Endothelial cell of umbilical vein (primary cell): ENCODE data around the gene CIDEA. TPM values are rescaled to one million over a fixed set of nuclear protein-coding genes. Genes with fewer than 3 reads are reported as not detected.

Source experiments
- BruUV-seq: library from RNA; stranded (reverse); fragments of 400-500 nt; replicated peaks from 2 replicates; lab custom pipeline; 2021; lab: Mats Ljungman, UMichigan
- CTCF ChIA-PET: fragments of 300-600, 350-600 bp; sonication (Branson Sonifier 250); formaldehyde crosslinking; loops from one replicate; lab custom pipeline; 2021; ENCODE audit warnings: antibody characterized with exemption, inconsistent platforms; lab: Charles Lee
- POLR2A ChIA-PET: fragments of 300-600, 350-600 bp; sonication (Branson Sonifier 250); formaldehyde crosslinking; loops from one replicate; lab custom pipeline; 2021; ENCODE audit warnings: antibody characterized with exemption, inconsistent platforms; lab: Charles Lee
- DNase-seq: peaks from one replicate; pipeline ENCODE4 v3.0.0-alpha.2; 2011; ENCODE audit warnings: low read depth, low spot score
- FAIRE-seq: peaks from 2 replicates; lab custom pipeline; 2011; peaks lifted over from hg19 to GRCh38; lab: Jason Lieb, UNC
- H2AFZ ChIP-seq: 2 replicates; pipeline ENCODE4 v1.6.0; 2012; ENCODE audit warnings: low read depth, low read length, control low read depth, inconsistent platforms
- H3K27ac ChIP-seq: 2 replicates; pipeline ENCODE4 v1.5.1; 2011; ENCODE audit warnings: low read depth, mild to moderate bottlenecking, control low read depth, low read length, moderate library complexity; ENCODE audit not compliant: insufficient read depth
- H3K27me3 ChIP-seq, 2 experiments: 2 replicates each; pipeline versions ENCODE4 v1.6.0 to v1.6.1; 2011; ENCODE audit warnings: low read length in 2 of 2, mixed read lengths in 1 of 2; ENCODE audit not compliant: control insufficient read depth in 2 of 2, insufficient read depth in 2 of 2
- H3K36me3 ChIP-seq, 2 experiments: 2 replicates in 1 of 2; 3 replicates in 1 of 2; pipeline ENCODE4 v1.5.1; 2011; ENCODE audit warnings: low read length in 2 of 2, mild to moderate bottlenecking in 1 of 2, moderate library complexity in 1 of 2; ENCODE audit not compliant: control insufficient read depth in 2 of 2, insufficient read depth in 2 of 2; ENCODE audit errors: extremely low read depth in 1 of 2
- H3K4me1 ChIP-seq: 3 replicates; pipeline ENCODE4 v1.5.1; 2011; ENCODE audit warnings: mild to moderate bottlenecking, low read length; ENCODE audit not compliant: control insufficient read depth, insufficient read depth; ENCODE audit errors: extremely low read depth
- H3K4me2 ChIP-seq: 2 replicates; pipeline ENCODE4 v1.6.1; 2011; ENCODE audit warnings: low read length, control low read depth, mixed read lengths; ENCODE audit not compliant: insufficient read depth
- H3K4me3 ChIP-seq, 3 experiments: fragments of 200-600 bp in 1 of 3; sonication (generic), shearing (Covaris generic) in 1 of 3; replicated peaks in 1 of 3; 2 replicates each; pipeline ENCODE4 v1.5.1; 2011 to 2016; ENCODE audit warnings: control low read depth in 3 of 3, low read length in 3 of 3, mild to moderate bottlenecking in 2 of 3, inconsistent platforms in 1 of 3, low read depth in 1 of 3, moderate library complexity in 1 of 3; ENCODE audit not compliant: insufficient read depth in 1 of 3
- H3K79me2 ChIP-seq: 2 replicates; pipeline ENCODE4 v1.6.0; 2012; ENCODE audit warnings: low read length, inconsistent platforms; ENCODE audit not compliant: control insufficient read depth, insufficient read depth
- H3K9ac ChIP-seq: replicated peaks from 2 replicates; pipeline ENCODE3; 2011; ENCODE audit warnings: low read length, control low read depth; ENCODE audit not compliant: insufficient read depth; ENCODE audit errors: extremely low read depth
- H3K9me1 ChIP-seq: replicated peaks from 3 replicates; pipeline ENCODE4 v1.6.0; 2011; ENCODE audit warnings: mild to moderate bottlenecking, low read length; ENCODE audit not compliant: control insufficient read depth, insufficient read depth; ENCODE audit errors: extremely low read depth
- H3K9me3 ChIP-seq: replicated peaks from 2 replicates; pipeline ENCODE4 v1.5.1; 2012; ENCODE audit warnings: low read length, inconsistent platforms; ENCODE audit not compliant: control insufficient read depth, insufficient read depth
- H4K20me1 ChIP-seq: replicated peaks from 2 replicates; pipeline ENCODE3; 2011; ENCODE audit warnings: mild to moderate bottlenecking, low read length; ENCODE audit not compliant: control insufficient read depth, insufficient read depth; ENCODE audit errors: extremely low read depth
- GATA2 ChIP-seq: IDR thresholded peaks from 2 replicates; pipeline ENCODE4 v1.7.0; 2011; ENCODE audit warnings: low read depth, mild to moderate bottlenecking, moderate library complexity, mixed read lengths, low read length; ENCODE audit not compliant: insufficient read length, insufficient read depth
- MYC ChIP-seq: IDR thresholded peaks from one replicate; pipeline ENCODE4 v1.6.1; 2011; ENCODE audit warnings: mild to moderate bottlenecking, low read depth, low read length
- POLR2A ChIP-seq: IDR thresholded peaks from 2 replicates; pipeline ENCODE4 v1.6.1; 2012; ENCODE audit warnings: low read depth, mild to moderate bottlenecking, control low read depth, low read length
- POLR2AphosphoS5 ChIP-seq: IDR thresholded peaks from 2 replicates; pipeline ENCODE4 v1.6.1; 2012; ENCODE audit warnings: low read depth, mild to moderate bottlenecking, control low read depth, low read length, moderate library complexity; ENCODE audit not compliant: insufficient read depth
- dilution Hi-C: fragments of 300-500 bp; cut with MboI; formaldehyde crosslinking; loops from one replicate; pipeline ENCODE4 v1.15.0; 2019; ENCODE audit warnings: low sequenced_read_pairs; ENCODE audit not compliant: extremely low pct_ligation_motif_present
- intact Hi-C: fragments of 100-400 bp; cut with micrococcal nuclease; formaldehyde crosslinking; loops from one replicate; pipeline ENCODE4 v1.10.0; 2022
- polyA plus RNA-seq, 4 experiments: library from polyadenylated mRNA; depleted of rRNA in 3 of 4; stranded (reverse) in 3 of 4; unstranded in 1 of 4; fragments of >200 nt; gene quantifications; 2 replicates each; pipeline versions ENCODE4 v1.2.1 to v1.2.3, GENCODE V29; 2011 to 2012; ENCODE audit warnings: missing spikeins in 1 of 4
- total RNA-seq: library from RNA; stranded (reverse); gene quantifications from 2 replicates; pipeline ENCODE4 v1.2.3, GENCODE V29; 2021
- TF ChIP-seq, protein P1 (sequence below): IDR thresholded peaks from 2 replicates; pipeline ENCODE4 v1.6.1; 2011; ENCODE audit not compliant: insufficient read depth, insufficient read length
- TF ChIP-seq, protein P2 (sequence below), 2 donors: IDR thresholded peaks; 1 replicate in 1 of 2; 2 replicates in 1 of 2; pipeline ENCODE4 v1.5.1; 2011; ENCODE audit warnings: low read length in 2 of 2, mild to moderate bottlenecking in 2 of 2, moderate library complexity in 2 of 2, control low read depth in 1 of 2, inconsistent platforms in 1 of 2, low read depth in 1 of 2; ENCODE audit not compliant: insufficient read depth in 1 of 2; ENCODE audit errors: extremely low read depth in 1 of 2

The CIDEA gene
- total and polyA plus RNA-seq, 2 donors (not counting 3 experiments of a cell fraction or from before 2014, with no cell fraction given): 0.42 TPM; not detected in 1

DNA sequence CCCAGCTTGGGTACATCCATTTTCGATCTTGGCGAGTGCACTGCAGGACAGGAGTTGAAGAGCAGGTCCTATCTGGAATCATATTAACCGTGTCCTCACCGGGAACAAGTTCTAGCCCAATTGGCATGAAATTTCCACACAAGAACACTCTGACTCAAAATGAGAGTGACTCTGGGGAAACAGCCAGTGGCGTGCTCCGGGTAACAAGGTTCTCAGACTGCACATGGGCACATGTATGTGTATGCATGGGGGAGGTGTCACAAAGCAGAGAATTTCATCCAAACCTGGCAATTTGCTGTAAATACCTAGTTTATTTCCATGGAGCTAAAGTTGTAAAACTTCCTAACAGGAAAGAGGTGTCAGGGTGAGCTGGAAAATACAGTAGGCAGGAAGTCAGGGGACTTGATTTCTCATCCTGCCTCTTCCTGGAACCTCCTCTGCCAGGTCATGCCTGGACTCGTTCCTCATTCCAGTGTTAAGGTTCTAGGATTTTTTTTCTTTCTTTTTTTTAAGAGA lies 55.6 kb downstream of the CIDEA start:
- FAIRE-seq (peak; percentile 94), DNase-seq (peak; percentile 68)
- Histone ChIP-seq H3K9ac (peak overlapping the region; percentile 95), H3K79me2 (peaks cover 78% of the 10 kb centered on the region), H3K9me3 (no peaks in the 10 kb centered on the region), H3K4me3 (peak overlapping the region; percentile 43 to 84 (median 77)), H3K9me1 (no peaks in the 10 kb centered on the region), H4K20me1 (peaks cover 5% of the 10 kb centered on the region), H3K4me2 (peak overlapping the region; percentile 71), H2AFZ (no peak overlapping the region), H3K36me3 (peaks cover 9 to 20% of the 10 kb centered on the region in 2 experiments), H3K4me1 (peaks cover 39% of the 10 kb centered on the region), H3K27me3 (no peaks in the 10 kb centered on the region), H3K27ac (peak overlapping the region; percentile 90)
- BruUV-seq: no TSS peak
- ChIA-PET CTCF (interaction anchor here (1.0 to 4.7 kb wide), 7 partner anchors 14 to 73 kb away, joined by 3 to 109 read pairs (median 18); no protein-coding TSS in a partner anchor), POLR2A (interaction anchor here (0.5 to 4.0 kb wide), 10 partner anchors 9 to 68 kb away, joined by 3 to 46 read pairs (median 6); partner anchors contain the start of genes AFG3L2 and CIDEA)
- intact Hi-C loops (no loop called here), dilution Hi-C loops (no loop called here)
- TF ChIP-seq MYC (no peak), POLR2AphosphoS5 (peak; percentile 45), GATA2 (no peak), POLR2A (peak; percentile 56)
- TF ChIP-seq, protein P1, sequence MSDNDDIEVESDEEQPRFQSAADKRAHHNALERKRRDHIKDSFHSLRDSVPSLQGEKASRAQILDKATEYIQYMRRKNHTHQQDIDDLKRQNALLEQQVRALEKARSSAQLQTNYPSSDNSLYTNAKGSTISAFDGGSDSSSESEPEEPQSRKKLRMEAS: no peak
- TF ChIP-seq, protein P2, sequence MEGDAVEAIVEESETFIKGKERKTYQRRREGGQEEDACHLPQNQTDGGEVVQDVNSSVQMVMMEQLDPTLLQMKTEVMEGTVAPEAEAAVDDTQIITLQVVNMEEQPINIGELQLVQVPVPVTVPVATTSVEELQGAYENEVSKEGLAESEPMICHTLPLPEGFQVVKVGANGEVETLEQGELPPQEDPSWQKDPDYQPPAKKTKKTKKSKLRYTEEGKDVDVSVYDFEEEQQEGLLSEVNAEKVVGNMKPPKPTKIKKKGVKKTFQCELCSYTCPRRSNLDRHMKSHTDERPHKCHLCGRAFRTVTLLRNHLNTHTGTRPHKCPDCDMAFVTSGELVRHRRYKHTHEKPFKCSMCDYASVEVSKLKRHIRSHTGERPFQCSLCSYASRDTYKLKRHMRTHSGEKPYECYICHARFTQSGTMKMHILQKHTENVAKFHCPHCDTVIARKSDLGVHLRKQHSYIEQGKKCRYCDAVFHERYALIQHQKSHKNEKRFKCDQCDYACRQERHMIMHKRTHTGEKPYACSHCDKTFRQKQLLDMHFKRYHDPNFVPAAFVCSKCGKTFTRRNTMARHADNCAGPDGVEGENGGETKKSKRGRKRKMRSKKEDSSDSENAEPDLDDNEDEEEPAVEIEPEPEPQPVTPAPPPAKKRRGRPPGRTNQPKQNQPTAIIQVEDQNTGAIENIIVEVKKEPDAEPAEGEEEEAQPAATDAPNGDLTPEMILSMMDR (IDR thresholded peaks at IDR 0.05; ENCODE audit: extremely low read depth in 1 of 2, insufficient read depth in 1 of 2, low read depth in 1 of 2, low read length in 2 of 2): no peak
